Right atrium auricular region (tissue), 2 donors: Measurements from ENCODE around the gene ABHD2. TPM values are rescaled to one million over a fixed set of nuclear protein-coding genes. Genes with fewer than 3 reads are reported as not detected.
"Not testable (repeated sequence)": the region's sequence is repeated elsewhere in the genome, so short reads cannot be mapped to it uniquely, and the experiment has no call there.

Source experiments
- DNase-seq: peaks from one replicate; pipeline ENCODE4 v3.0.0-alpha.2; 2019; ENCODE audit warnings: low spot score
- H3K27ac ChIP-seq, 2 donors: fragments of 200-600 bp; sonication (generic); 1 replicate in 1 of 2; 2 replicates in 1 of 2; pipeline ENCODE4 v1.5.1; 2016 to 2019
- H3K27me3 ChIP-seq, 2 donors: fragments of 200-600 bp; sonication (generic); one replicate each; pipeline versions ENCODE4 v1.5.1 to v1.6.0; 2017 to 2019
- H3K36me3 ChIP-seq: fragments of 200-600 bp; sonication (generic); one replicate; pipeline ENCODE4 v1.5.1; 2016
- H3K4me1 ChIP-seq, 2 donors: fragments of 200-600 bp; sonication (generic); one replicate each; pipeline versions ENCODE4 v1.5.1 to v1.6.0; 2017 to 2019
- H3K4me3 ChIP-seq, 2 donors: fragments of 200-600 bp; sonication (generic); 1 replicate in 1 of 2; 2 replicates in 1 of 2; pipeline ENCODE4 v1.5.1; 2017 to 2019; ENCODE audit warnings: mild to moderate bottlenecking in 1 of 2, moderate library complexity in 1 of 2
- H3K9me3 ChIP-seq, 2 donors: fragments of 200-600 bp; sonication (generic); one replicate each; pipeline ENCODE4 v1.5.1; 2019
- CTCF ChIP-seq, 2 donors: fragments of 200-600 bp; sonication (generic); IDR thresholded peaks; one replicate each; pipeline ENCODE4 v1.5.1; 2019; ENCODE audit warnings: antibody characterized with exemption in 2 of 2
- total RNA-seq, 2 donors: library from RNA; depleted of rRNA; stranded (reverse); fragments of >200 nt; gene quantifications; one replicate each; pipeline ENCODE4 v1.1.0, GENCODE V29; 2016

The ABHD2 gene
- total RNA-seq, 2 donors from 2014 or later: 115 to 118 TPM

GRCh38 chr15:89129816-89130134 is 41.5 kb downstream of the ABHD2 start:
- Histone ChIP-seq H3K9me3 (no peaks in the 10 kb centered on the region), H3K27ac (peak overlapping the region; percentile 56 to 79), H3K4me1 (peaks cover 0 to 80% of the 10 kb centered on the region in 2 donors), H3K36me3 (peaks cover 24% of the 10 kb centered on the region), H3K4me3 (no peak overlapping the region), H3K27me3 (no peaks in the 10 kb centered on the region)
- no peak for DNase-seq
- no peak for TF ChIP-seq CTCF (IDR thresholded peaks at IDR 0.05)

- no peak for TF ChIP-seq CTCF (IDR thresholded peaks at IDR 0.05)
- Histone ChIP-seq H3K27me3 (no peaks in the 10 kb centered on the region), H3K4me3 (no peak overlapping the region), H3K4me1 (peaks cover 0 to 77% of the 10 kb centered on the region in 2 donors), H3K36me3 (peaks cover 24% of the 10 kb centered on the region), H3K9me3 (no peaks in the 10 kb centered on the region), H3K27ac (peak overlapping the region; percentile 56 to 79)
- no peak for DNase-seq
These were observed 41.9 kb downstream of the ABHD2 start for GRCh38 chr15:89130201-89130600.

- Histone ChIP-seq H3K4me3 (no peak overlapping the region), H3K36me3 (peaks cover 14% of the 10 kb centered on the region), H3K27ac (peak overlapping the region; percentile 79), H3K9me3 (no peaks in the 10 kb centered on the region), H3K27me3 (no peaks in the 10 kb centered on the region), H3K4me1 (peaks cover 0 to 80% of the 10 kb centered on the region in 2 donors)
- no peak for TF ChIP-seq CTCF (IDR thresholded peaks at IDR 0.05)
- no peak for DNase-seq
These were observed 43.5 kb downstream of the ABHD2 start for GRCh38 chr15:89131731-89132130.

- Histone ChIP-seq H3K4me1 (peaks cover 0 to 82% of the 10 kb centered on the region in 2 donors), H3K36me3 (peaks cover 11% of the 10 kb centered on the region), H3K9me3 (no peaks in the 10 kb centered on the region), H3K4me3 (no peak overlapping the region), H3K27me3 (no peaks in the 10 kb centered on the region), H3K27ac (peak overlapping the region; percentile 79)
- DNase-seq: peak; percentile 83
- no peak for TF ChIP-seq CTCF (IDR thresholded peaks at IDR 0.05)
These were observed 44.6 kb downstream of the ABHD2 start for GRCh38 chr15:89132611-89133507.

GRCh38 chr15:89135387-89136077 is 47.3 kb downstream of the ABHD2 start:
- H3K9me3 ChIP-seq, DNase-seq, H3K4me3 ChIP-seq, H3K27me3 ChIP-seq: not testable (repeated sequence)
- Histone ChIP-seq H3K36me3 (peaks cover 13% of the 10 kb centered on the region), H3K27ac (peak overlapping the region; percentile 86 to 91), H3K4me1 (peaks cover 0 to 82% of the 10 kb centered on the region in 2 donors)

GRCh38 chr15:89136078-89136806 is 48.0 kb downstream of the ABHD2 start:
- peaks cover 14% of the 10 kb centered on the region for H3K36me3 ChIP-seq
- H3K4me1 ChIP-seq: peaks cover 0 to 82% of the 10 kb centered on the region in 2 donors
- no peaks in the 10 kb centered on the region for H3K9me3 ChIP-seq
- no peak for TF ChIP-seq CTCF (IDR thresholded peaks at IDR 0.05)
- peak overlapping the region; percentile 86 to 91 for H3K27ac ChIP-seq
- H3K4me3 ChIP-seq: no peak overlapping the region
- DNase-seq: no peak
- no peaks in the 10 kb centered on the region for H3K27me3 ChIP-seq
